ENCODE data around the gene KCTD15. TPM values are rescaled to one million over a fixed set of nuclear protein-coding genes. Genes with fewer than 3 reads are reported as not detected.

KCTD15 gene
- total RNA-seq, 4 donors from 2014 or later = 23.8 to 149 (median 51.8) TPM

DNA sequence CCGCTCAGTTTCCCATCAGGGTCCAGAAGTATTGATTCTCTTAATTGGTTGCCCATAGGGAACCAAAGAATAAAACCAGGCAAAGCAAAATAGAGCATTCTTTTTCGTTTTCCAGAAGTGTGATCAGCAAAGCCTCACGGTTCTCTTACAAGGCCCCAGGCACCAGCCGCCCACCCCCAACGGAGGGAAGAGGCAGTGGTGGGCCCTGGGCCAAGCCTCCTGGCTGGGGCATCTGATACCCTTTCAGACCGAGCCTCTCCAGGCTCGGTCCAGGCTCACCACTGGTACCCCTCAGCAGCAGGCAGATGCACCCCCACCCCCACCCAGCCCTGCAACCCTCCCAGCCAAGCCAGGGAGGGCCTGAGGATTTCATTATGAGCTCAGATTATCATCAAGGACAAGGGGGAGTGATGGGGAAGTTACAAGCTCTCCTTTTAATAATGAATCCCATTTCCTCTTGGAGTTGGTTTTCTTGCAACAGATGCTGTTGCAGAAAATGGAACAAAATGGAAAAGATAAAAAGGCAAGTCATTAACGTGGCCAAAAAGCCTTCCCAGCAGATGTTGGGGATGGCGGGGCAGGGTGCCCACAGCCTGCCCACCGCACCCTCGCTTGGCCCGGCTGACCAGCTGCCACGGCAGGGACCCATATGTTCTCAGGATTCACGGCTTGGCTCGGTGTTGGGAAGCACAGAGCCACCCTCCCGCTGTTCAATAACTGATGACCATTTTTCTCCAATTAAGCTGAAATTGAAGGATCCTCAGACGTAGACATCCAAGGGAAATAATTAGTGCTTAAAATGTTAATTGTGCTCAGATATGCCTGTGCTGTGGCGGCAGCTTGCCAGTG, 45.9 kb upstream of the KCTD15 start:
- no peak for DNase-seq
- intact Hi-C loops (cut with DNase I; ENCODE audit: low total_unique reads) = no loop called here
- no peak overlapping the region for H3K27ac ChIP-seq
- H3K27me3 ChIP-seq = no peaks in the 10 kb centered on the region
- no peaks in the 10 kb centered on the region for H3K9me3 ChIP-seq
- TF ChIP-seq POLR2A (IDR thresholded peaks at IDR 0.05) = no peak
- TF ChIP-seq, protein P1, sequence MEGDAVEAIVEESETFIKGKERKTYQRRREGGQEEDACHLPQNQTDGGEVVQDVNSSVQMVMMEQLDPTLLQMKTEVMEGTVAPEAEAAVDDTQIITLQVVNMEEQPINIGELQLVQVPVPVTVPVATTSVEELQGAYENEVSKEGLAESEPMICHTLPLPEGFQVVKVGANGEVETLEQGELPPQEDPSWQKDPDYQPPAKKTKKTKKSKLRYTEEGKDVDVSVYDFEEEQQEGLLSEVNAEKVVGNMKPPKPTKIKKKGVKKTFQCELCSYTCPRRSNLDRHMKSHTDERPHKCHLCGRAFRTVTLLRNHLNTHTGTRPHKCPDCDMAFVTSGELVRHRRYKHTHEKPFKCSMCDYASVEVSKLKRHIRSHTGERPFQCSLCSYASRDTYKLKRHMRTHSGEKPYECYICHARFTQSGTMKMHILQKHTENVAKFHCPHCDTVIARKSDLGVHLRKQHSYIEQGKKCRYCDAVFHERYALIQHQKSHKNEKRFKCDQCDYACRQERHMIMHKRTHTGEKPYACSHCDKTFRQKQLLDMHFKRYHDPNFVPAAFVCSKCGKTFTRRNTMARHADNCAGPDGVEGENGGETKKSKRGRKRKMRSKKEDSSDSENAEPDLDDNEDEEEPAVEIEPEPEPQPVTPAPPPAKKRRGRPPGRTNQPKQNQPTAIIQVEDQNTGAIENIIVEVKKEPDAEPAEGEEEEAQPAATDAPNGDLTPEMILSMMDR (IDR thresholded peaks at IDR 0.05) = no peak
- H3K4me3 ChIP-seq = no peak overlapping the region
- no peaks in the 10 kb centered on the region for H3K4me1 ChIP-seq
- no peaks in the 10 kb centered on the region for H3K36me3 ChIP-seq

DNA sequence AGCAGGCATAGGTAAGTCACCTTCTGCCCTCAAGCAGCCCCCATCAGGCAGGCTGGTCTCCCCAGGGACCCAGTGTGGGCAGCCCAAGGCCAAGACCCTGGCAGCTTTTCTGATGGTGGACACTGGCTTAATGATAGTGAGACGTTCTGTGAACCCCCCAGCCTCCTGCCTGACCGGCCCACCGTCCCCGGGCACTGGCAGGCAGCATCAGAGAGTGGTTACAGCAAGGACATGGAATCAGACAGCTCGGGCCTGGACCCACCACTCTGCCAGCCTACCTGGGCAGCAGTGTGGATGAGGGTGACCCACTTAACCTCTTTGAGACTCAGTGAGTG, 45.3 kb upstream of the KCTD15 start:
- no peaks in the 10 kb centered on the region for H3K36me3 ChIP-seq
- TF ChIP-seq, protein P1 (IDR thresholded peaks at IDR 0.05) = no peak
- TF ChIP-seq POLR2A (IDR thresholded peaks at IDR 0.05) = no peak
- no peaks in the 10 kb centered on the region for H3K4me1 ChIP-seq
- no peak overlapping the region for H3K27ac ChIP-seq
- intact Hi-C loops (cut with DNase I; ENCODE audit: low total_unique reads) = no loop called here
- no peak for DNase-seq
- no peak overlapping the region for H3K4me3 ChIP-seq
- H3K27me3 ChIP-seq = no peaks in the 10 kb centered on the region
- no peaks in the 10 kb centered on the region for H3K9me3 ChIP-seq

DNA sequence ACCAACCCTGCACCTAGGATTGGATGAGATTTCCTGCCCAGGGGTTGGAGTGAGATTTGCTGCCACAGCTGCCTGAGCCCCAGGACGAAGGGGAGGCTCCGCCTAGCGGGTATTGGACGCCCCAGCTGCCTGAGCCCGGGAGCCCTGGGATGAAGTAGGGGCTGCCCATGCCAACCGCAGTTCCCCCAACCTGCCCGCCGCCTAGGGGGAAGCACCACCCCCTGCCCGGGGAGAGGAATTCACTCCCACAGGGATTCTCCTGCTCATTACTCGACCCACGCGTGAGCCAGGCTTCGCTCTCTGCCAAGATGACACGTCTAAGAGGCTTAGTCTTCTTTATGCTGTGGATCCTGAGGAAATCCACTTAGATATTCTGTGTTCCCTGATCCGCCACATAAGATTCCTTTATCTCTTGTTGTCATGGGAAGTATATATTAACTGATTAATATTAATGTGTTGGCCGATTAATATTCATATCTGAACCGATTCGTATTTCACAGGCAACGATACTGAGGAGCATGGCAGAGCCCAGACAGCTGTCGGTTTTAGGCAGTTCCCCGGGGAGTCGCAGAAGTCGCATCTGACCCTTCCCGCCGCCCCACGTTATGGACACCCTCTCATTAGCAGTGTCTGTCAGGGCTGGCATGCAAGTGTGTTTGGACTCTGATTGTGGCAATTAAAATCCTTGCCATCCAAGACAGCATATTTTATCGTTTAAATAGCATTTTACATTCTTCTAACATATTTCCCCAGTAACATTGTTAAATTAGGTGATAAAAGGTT, 44.5 kb upstream of the KCTD15 start:
- H3K27ac ChIP-seq = no peak overlapping the region
- H3K27me3 ChIP-seq = no peaks in the 10 kb centered on the region
- H3K36me3 ChIP-seq = no peaks in the 10 kb centered on the region
- H3K9me3 ChIP-seq = no peaks in the 10 kb centered on the region
- H3K4me3 ChIP-seq = no peak overlapping the region
- intact Hi-C loops (cut with DNase I; ENCODE audit: low total_unique reads) = no loop called here
- TF ChIP-seq, protein P1 (IDR thresholded peaks at IDR 0.05) = no peak
- no peak for TF ChIP-seq POLR2A (IDR thresholded peaks at IDR 0.05)
- DNase-seq = no peak
- no peaks in the 10 kb centered on the region for H3K4me1 ChIP-seq

DNA sequence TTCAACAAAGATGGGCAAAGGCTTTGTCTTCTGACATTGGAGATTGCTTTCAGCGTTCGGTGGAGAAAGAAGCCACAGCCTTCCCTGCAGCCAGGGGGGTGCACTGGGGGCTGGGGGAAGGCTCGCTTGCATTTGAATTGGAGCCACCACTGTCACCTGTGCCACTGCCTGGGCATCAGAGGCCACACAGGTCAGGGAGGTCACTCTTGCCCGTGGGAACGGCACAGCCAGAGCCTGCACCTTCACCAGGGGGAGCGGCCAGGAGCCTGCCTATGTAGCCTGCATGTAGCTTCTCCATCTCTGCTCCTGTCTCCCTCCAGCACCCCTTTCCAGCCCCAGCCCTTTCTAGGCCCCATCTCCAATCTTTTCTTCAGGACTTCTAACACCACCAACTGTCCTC, 43.7 kb upstream of the KCTD15 start:
- H3K4me1 ChIP-seq = no peaks in the 10 kb centered on the region
- no peak for TF ChIP-seq POLR2A (IDR thresholded peaks at IDR 0.05)
- TF ChIP-seq, protein P1 (IDR thresholded peaks at IDR 0.05) = no peak
- DNase-seq = no peak
- intact Hi-C loops (cut with DNase I; ENCODE audit: low total_unique reads) = no loop called here
- H3K4me3 ChIP-seq = no peak overlapping the region
- no peaks in the 10 kb centered on the region for H3K36me3 ChIP-seq
- no peak overlapping the region for H3K27ac ChIP-seq
- H3K9me3 ChIP-seq = no peaks in the 10 kb centered on the region
- no peaks in the 10 kb centered on the region for H3K27me3 ChIP-seq

DNA sequence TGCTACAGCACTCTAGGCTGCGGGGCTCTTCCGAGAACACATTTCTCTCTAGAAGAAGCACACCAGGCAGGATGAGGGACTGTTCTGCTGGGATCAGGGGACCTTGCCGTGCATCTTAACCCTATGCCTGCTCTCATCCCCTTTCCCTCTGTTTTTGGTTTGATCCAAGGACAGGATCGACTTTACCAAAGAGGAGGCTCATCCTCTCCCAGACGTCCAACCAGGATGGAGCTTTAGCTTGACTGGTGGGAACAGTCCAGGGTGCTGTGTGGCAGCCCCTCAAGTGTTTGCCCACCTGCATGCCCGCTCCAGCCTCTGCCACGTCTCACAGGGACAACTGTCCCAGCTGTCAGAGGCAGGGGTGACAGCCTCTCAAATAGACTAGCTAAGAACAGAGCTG, 42.3 kb upstream of the KCTD15 start:
- H3K27ac ChIP-seq = no peak overlapping the region
- H3K36me3 ChIP-seq = no peaks in the 10 kb centered on the region
- no peak for DNase-seq
- TF ChIP-seq POLR2A (IDR thresholded peaks at IDR 0.05) = no peak
- TF ChIP-seq, protein P1 (IDR thresholded peaks at IDR 0.05) = no peak
- intact Hi-C loops (cut with DNase I; ENCODE audit: low total_unique reads) = no loop called here
- no peak overlapping the region for H3K4me3 ChIP-seq
- no peaks in the 10 kb centered on the region for H3K9me3 ChIP-seq
- H3K4me1 ChIP-seq = no peaks in the 10 kb centered on the region
- H3K27me3 ChIP-seq = no peaks in the 10 kb centered on the region
